ENCODE data around the gene FAM131A. TPM values are rescaled to one million over a fixed set of nuclear protein-coding genes. Genes with fewer than 3 reads are reported as not detected.
A peak's percentile ranks its signal among the peaks of the same experiment; 100 is the strongest.
"Not testable (repeated sequence)": the region's sequence is repeated elsewhere in the genome, so short reads cannot be mapped to it uniquely, and the experiment has no call there.

Gene FAM131A
- total RNA-seq, 1 experiment from 2014 or later, result 12.9 TPM

DNA sequence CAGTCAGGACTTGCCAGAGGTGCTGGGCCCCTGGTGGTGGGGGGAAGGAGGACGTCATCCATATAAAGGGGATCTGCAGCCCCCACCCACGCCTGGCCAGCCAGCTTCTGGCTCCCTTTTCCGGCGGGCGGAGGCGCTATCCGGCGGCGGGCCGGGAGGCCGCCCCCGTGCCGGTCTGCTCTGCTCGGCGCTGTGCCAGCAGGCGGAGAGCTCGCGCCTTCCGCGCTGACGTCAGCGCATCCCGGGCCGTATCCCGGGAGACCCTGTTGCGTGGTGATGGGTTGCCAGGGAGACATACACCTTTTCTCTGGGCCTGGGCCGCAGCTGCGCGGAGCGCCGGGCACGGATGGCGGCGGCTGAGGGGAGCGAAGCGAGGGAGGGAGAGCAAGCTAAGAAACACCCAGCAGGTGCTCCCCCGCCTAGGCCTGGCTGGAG is 1.1 kb downstream of the FAM131A start:
- no peaks in the 10 kb centered on the region for H3K27me3 Mint-ChIP-seq (ENCODE audit: insufficient read depth, unreplicated experiment)
- no TSS peak for BruUV-seq (replicated peaks)
- no peak overlapping the region for H3K4me3 Mint-ChIP-seq (ENCODE audit: unreplicated experiment)
- no peak for DNase-seq (ENCODE audit: unreplicated experiment)
- H3K9me3 Mint-ChIP-seq (ENCODE audit: unreplicated experiment), result no peaks in the 10 kb centered on the region
- H3K27ac Mint-ChIP-seq (ENCODE audit: low read depth, unreplicated experiment), result no peak overlapping the region
- ChIA-PET CTCF (interaction anchor here (1.2 to 2.0 kb wide), 2 partner anchors 16 to 33 kb away, joined by 3 to 8 read pairs; no protein-coding TSS in a partner anchor), POLR2A (interaction anchor here (0.6 to 2.0 kb wide), 2 partner anchors 22 to 24 kb away, joined by 3 to 4 read pairs; no protein-coding TSS in a partner anchor)
- TF ChIP-seq, protein P1, sequence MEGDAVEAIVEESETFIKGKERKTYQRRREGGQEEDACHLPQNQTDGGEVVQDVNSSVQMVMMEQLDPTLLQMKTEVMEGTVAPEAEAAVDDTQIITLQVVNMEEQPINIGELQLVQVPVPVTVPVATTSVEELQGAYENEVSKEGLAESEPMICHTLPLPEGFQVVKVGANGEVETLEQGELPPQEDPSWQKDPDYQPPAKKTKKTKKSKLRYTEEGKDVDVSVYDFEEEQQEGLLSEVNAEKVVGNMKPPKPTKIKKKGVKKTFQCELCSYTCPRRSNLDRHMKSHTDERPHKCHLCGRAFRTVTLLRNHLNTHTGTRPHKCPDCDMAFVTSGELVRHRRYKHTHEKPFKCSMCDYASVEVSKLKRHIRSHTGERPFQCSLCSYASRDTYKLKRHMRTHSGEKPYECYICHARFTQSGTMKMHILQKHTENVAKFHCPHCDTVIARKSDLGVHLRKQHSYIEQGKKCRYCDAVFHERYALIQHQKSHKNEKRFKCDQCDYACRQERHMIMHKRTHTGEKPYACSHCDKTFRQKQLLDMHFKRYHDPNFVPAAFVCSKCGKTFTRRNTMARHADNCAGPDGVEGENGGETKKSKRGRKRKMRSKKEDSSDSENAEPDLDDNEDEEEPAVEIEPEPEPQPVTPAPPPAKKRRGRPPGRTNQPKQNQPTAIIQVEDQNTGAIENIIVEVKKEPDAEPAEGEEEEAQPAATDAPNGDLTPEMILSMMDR (IDR thresholded peaks at IDR 0.05; ENCODE audit: unreplicated experiment), result no peak
- intact Hi-C loops (cut with micrococcal nuclease), result no loop called here
- peaks cover 29% of the 10 kb centered on the region for H3K36me3 Mint-ChIP-seq (ENCODE audit: insufficient read depth, unreplicated experiment)
- peaks cover 33% of the 10 kb centered on the region for H3K4me1 Mint-ChIP-seq (ENCODE audit: insufficient read depth, unreplicated experiment)

DNA sequence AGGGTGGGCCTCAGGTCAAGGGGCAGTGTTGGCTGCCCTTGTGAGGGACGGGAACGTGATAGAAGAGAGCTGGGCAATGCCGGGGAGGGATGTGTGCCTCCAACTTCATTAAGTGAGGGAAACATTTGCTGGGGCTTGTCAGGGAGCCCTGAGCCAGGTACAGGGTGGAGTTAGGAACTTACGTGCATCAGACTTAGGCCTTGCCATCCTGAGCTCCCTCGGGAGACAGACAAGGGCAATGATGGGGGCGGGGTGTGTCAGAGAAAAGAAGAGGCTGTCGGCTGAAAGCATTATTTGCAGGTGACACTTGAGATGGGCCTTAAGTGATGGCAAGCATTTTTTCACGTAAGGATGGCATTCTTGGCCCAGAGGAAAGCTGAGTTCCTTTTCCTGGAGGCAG is 1.6 kb downstream of the FAM131A start:
- no TSS peak for BruUV-seq (replicated peaks)
- Mint-ChIP-seq H3K4me1 (ENCODE audit: insufficient read depth, unreplicated experiment) (peaks cover 28% of the 10 kb centered on the region), H3K4me3 (ENCODE audit: unreplicated experiment) (no peak overlapping the region), H3K36me3 (ENCODE audit: insufficient read depth, unreplicated experiment) (peaks cover 29% of the 10 kb centered on the region), H3K9me3 (ENCODE audit: unreplicated experiment) (no peaks in the 10 kb centered on the region), H3K27ac (ENCODE audit: low read depth, unreplicated experiment) (no peak overlapping the region), H3K27me3 (ENCODE audit: insufficient read depth, unreplicated experiment) (no peaks in the 10 kb centered on the region)
- TF ChIP-seq, protein P1 (IDR thresholded peaks at IDR 0.05; ENCODE audit: unreplicated experiment), result no peak
- intact Hi-C loops (cut with micrococcal nuclease), result no loop called here
- ChIA-PET POLR2A (interaction anchor here (0.6 kb wide), 1 partner anchor 23 kb away, joined by 3 read pairs; no protein-coding TSS in a partner anchor), CTCF (interaction anchor here (1.2 to 2.0 kb wide), 2 partner anchors 16 to 33 kb away, joined by 3 to 8 read pairs; no protein-coding TSS in a partner anchor)
- DNase-seq (ENCODE audit: unreplicated experiment), result no peak

DNA sequence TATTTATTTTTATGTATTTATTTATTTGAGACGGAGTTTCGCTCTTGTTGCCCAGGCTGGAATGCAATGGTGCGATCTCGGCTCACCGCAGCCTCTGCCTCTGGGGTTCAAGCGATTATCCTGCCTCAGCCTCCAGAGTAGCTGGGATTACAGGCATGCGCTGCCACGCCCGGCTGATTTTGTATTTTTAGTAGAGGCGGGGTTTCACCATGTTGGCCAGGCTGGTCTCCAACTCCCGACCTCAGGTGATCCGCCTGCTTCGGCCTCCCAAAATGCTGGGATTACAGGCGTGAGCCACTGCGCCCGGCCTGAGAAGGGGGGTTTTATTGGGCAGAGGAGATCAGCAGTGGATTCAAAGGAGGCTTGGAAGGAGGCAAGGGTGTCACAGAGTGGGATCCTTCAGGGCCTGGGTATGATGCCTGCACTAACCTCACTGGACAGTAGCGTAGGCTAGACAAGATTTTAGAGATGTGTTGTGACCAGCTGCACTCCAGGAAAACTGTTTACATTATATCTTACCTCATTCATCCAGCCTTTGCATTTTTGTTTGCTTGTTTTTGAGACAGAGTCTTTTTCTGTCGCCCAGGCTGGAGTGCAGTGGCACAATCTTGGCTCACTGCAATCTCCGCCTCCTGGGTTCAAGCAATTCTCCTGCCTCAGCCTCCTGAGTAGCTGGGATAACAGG is 2.2 kb downstream of the FAM131A start:
- H3K9me3 Mint-ChIP-seq (ENCODE audit: unreplicated experiment); intact Hi-C loops (cut with micrococcal nuclease); H3K4me3 Mint-ChIP-seq (ENCODE audit: unreplicated experiment); DNase-seq (ENCODE audit: unreplicated experiment); H3K27me3 Mint-ChIP-seq (ENCODE audit: insufficient read depth, unreplicated experiment); BruUV-seq (replicated peaks); H3K27ac Mint-ChIP-seq (ENCODE audit: low read depth, unreplicated experiment): not testable (repeated sequence)
- peaks cover 24% of the 10 kb centered on the region for H3K4me1 Mint-ChIP-seq (ENCODE audit: insufficient read depth, unreplicated experiment)
- H3K36me3 Mint-ChIP-seq (ENCODE audit: insufficient read depth, unreplicated experiment), result peaks cover 26% of the 10 kb centered on the region
- ChIA-PET POLR2A (interaction anchor here (0.6 kb wide), 1 partner anchor 918 kb away, joined by 3 read pairs; no protein-coding TSS in a partner anchor), CTCF (interaction anchor here (1.2 to 2.0 kb wide), 2 partner anchors 15 to 34 kb away, joined by 3 to 8 read pairs; no protein-coding TSS in a partner anchor)

DNA sequence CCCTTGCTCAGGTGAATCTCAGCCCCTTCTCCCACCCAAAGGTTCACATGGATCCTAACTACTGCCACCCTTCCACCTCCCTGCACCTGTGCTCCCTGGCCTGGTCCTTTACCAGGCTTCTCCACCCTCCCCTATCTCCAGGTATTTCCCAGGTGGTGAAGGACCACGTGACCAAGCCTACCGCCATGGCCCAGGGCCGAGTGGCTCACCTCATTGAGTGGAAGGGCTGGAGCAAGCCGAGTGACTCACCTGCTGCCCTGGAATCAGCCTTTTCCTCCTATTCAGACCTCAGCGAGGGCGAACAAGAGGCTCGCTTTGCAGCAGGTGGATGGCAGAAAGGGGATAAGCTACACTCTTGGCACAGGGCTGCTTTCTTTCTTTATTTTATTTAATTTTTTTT is 4.5 kb downstream of the FAM131A start:
- CTCF ChIA-PET, result interaction anchor here (0.7 to 3.2 kb wide), 2 partner anchors 12 to 201 kb away, joined by 4 to 15 read pairs; no protein-coding TSS in a partner anchor
- Mint-ChIP-seq H3K4me1 (ENCODE audit: insufficient read depth, unreplicated experiment) (peaks cover 25% of the 10 kb centered on the region), H3K27me3 (ENCODE audit: insufficient read depth, unreplicated experiment) (no peaks in the 10 kb centered on the region), H3K4me3 (ENCODE audit: unreplicated experiment) (no peak overlapping the region), H3K36me3 (ENCODE audit: insufficient read depth, unreplicated experiment) (peaks cover 28% of the 10 kb centered on the region), H3K9me3 (ENCODE audit: unreplicated experiment) (no peaks in the 10 kb centered on the region), H3K27ac (ENCODE audit: low read depth, unreplicated experiment) (no peak overlapping the region)
- intact Hi-C loops (cut with micrococcal nuclease), result no loop called here
- POLR2A ChIA-PET, result interaction anchor here (1.4 kb wide), 1 partner anchor 27 kb away, joined by 4 read pairs; no protein-coding TSS in a partner anchor
- peak; percentile 87 for DNase-seq (ENCODE audit: unreplicated experiment)
- BruUV-seq (replicated peaks), result no TSS peak
- TF ChIP-seq, protein P1 (IDR thresholded peaks at IDR 0.05; ENCODE audit: unreplicated experiment), result no peak

Measured in MCF 10A (cell line).